GM12878 (cell line): ENCODE data around the gene BAZ2B. TPM values are rescaled to one million over a fixed set of nuclear protein-coding genes. Genes with fewer than 3 reads are reported as not detected.

Experiments
- ATAC-seq: fragments of 200-7000 bp; cut with Tn5 transposase; 3 replicates; pipeline ENCODE4 v1.9.1; 2020; ENCODE audit warnings: mild to moderate bottlenecking, moderate library complexity
- BruUV-seq: library from RNA; stranded (reverse); fragments of 400-500 nt; replicated peaks from 2 replicates; lab custom pipeline; 2021; lab: Mats Ljungman, UMichigan
- CTCF ChIA-PET: fragments of 300-600 bp; sonication (Branson Sonifier 250); formaldehyde crosslinking; extraction: SDS; loops from one replicate; lab custom pipeline; 2021; ENCODE audit warnings: inconsistent platforms; lab: Yijun Ruan, JAX
- POLR2A ChIA-PET: fragments of 350-600 bp; formaldehyde crosslinking; extraction: SDS; loops from one replicate; lab custom pipeline; 2021; ENCODE audit warnings: inconsistent platforms; lab: Charles Lee
- RAD21 ChIA-PET: fragments of 300-600 bp; sonication (Branson Sonifier 250); formaldehyde crosslinking; loops from one replicate; lab custom pipeline; 2023; ENCODE audit warnings: antibody characterized with exemption; ENCODE audit not compliant: unreplicated experiment; lab: Charles Lee
- SMC1A ChIA-PET: fragments of 300-600 bp; sonication (Branson Sonifier 250); formaldehyde crosslinking; loops from one replicate; lab custom pipeline; 2023; ENCODE audit not compliant: unreplicated experiment, uncharacterized antibody; lab: Charles Lee
- DNase-seq: peaks from one replicate; pipeline ENCODE4 v3.0.0-alpha.2; 2011; ENCODE audit warnings: low read depth, low spot score
- FAIRE-seq: peaks from 3 replicates; lab custom pipeline; 2011; peaks lifted over from hg19 to GRCh38; lab: Jason Lieb, UNC
- H2AFZ ChIP-seq: 2 replicates; pipeline ENCODE4 v1.6.0; 2011; ENCODE audit warnings: low read depth, low read length, control low read depth; ENCODE audit not compliant: control insufficient read depth
- H3K27ac ChIP-seq: 2 replicates; pipeline ENCODE4 v1.5.1; 2011; ENCODE audit warnings: control low read depth; ENCODE audit not compliant: control insufficient read depth, insufficient read depth
- H3K27me3 ChIP-seq, 2 experiments: replicated peaks in 1 of 2; 2 replicates each; pipeline versions ENCODE4 v1.6.0 to v1.6.1; 2011; ENCODE audit warnings: low read length in 1 of 2; ENCODE audit not compliant: control insufficient read depth in 2 of 2, insufficient read depth in 2 of 2
- H3K36me3 ChIP-seq, 2 experiments: 2 replicates each; pipeline ENCODE4 v1.5.1; 2011; ENCODE audit warnings: low read length in 1 of 2; ENCODE audit not compliant: control insufficient read depth in 2 of 2, insufficient read depth in 2 of 2
- H3K4me1 ChIP-seq: 2 replicates; pipeline ENCODE4 v1.6.1; 2011; ENCODE audit warnings: mild to moderate bottlenecking, low read length, moderate library complexity, mixed read lengths; ENCODE audit not compliant: control insufficient read depth, insufficient read depth
- H3K4me2 ChIP-seq: 2 replicates; pipeline ENCODE4 v1.6.0; 2011; ENCODE audit warnings: control low read depth; ENCODE audit not compliant: control insufficient read depth, insufficient read depth
- H3K4me3 ChIP-seq: fragments of 200-600 bp; sonication (generic); 2 replicates; pipeline ENCODE4 v1.5.1; 2016
- H3K79me2 ChIP-seq: 2 replicates; pipeline ENCODE4 v1.6.0; 2011; ENCODE audit warnings: low read length; ENCODE audit not compliant: control insufficient read depth, insufficient read depth
- H3K9ac ChIP-seq: 2 replicates; pipeline ENCODE4 v1.8.0; 2011; ENCODE audit warnings: low read length, control low read depth, mixed read lengths; ENCODE audit not compliant: control insufficient read depth, insufficient read depth
- H3K9me3 ChIP-seq: replicated peaks from 3 replicates; pipeline ENCODE4 v1.5.1; 2011; ENCODE audit warnings: mild to moderate bottlenecking, low read length; ENCODE audit not compliant: control insufficient read depth, insufficient read depth
- H4K20me1 ChIP-seq: 2 replicates; pipeline ENCODE4 v1.6.0; 2011; ENCODE audit not compliant: control insufficient read depth, insufficient read depth
- BMI1 ChIP-seq: fragments of 450-650 bp; IDR thresholded peaks from 2 replicates; pipeline ENCODE4 v1.6.1; 2016; ENCODE audit warnings: mild to moderate bottlenecking, moderate library complexity, borderline replicate concordance
- CBFB ChIP-seq: IDR thresholded peaks from 2 replicates; pipeline ENCODE4 v1.6.1; 2016; ENCODE audit warnings: antibody characterized with exemption, low read depth
- FOXK2 ChIP-seq: fragments of 450-650 bp; IDR thresholded peaks from 2 replicates; pipeline ENCODE4 v1.6.1; 2017; ENCODE audit warnings: mild to moderate bottlenecking, moderate library complexity
- HDAC2 ChIP-seq: fragments of 200-600 bp; sonication (generic); IDR thresholded peaks from 2 replicates; pipeline ENCODE4 v1.6.1; 2017
- HDGF ChIP-seq: fragments of 450-650 bp; IDR thresholded peaks from 2 replicates; pipeline ENCODE4 v1.6.1; 2016; ENCODE audit warnings: antibody characterized with exemption
- MXI1 ChIP-seq: fragments of 150-350 bp; IDR thresholded peaks from 2 replicates; pipeline ENCODE4 v1.6.1; 2011; ENCODE audit warnings: low read depth, mild to moderate bottlenecking, inconsistent platforms, low read length, improper control_type of control experiment
- MYC ChIP-seq: IDR thresholded peaks from 2 replicates; pipeline ENCODE4 v1.6.1; 2011; ENCODE audit warnings: mild to moderate bottlenecking, low read length, moderate library complexity, inconsistent platforms; ENCODE audit not compliant: insufficient read depth, insufficient replicate concordance, insufficient read length, severe bottlenecking
- SMAD1 ChIP-seq: fragments of 450-650 bp; IDR thresholded peaks from 2 replicates; pipeline ENCODE4 v1.6.1; 2018; ENCODE audit warnings: mild to moderate bottlenecking, low read depth; ENCODE audit not compliant: partially characterized antibody
- SMAD5 ChIP-seq: IDR thresholded peaks from 2 replicates; pipeline ENCODE4 v1.6.1; 2016; ENCODE audit warnings: antibody characterized with exemption, low read depth
- YBX1 ChIP-seq: fragments of 450-650 bp; IDR thresholded peaks from 2 replicates; pipeline ENCODE4 v1.6.1; 2016; ENCODE audit warnings: antibody characterized with exemption
- ZNF207 ChIP-seq: fragments of 450-650 bp; IDR thresholded peaks from 2 replicates; pipeline ENCODE4 v1.6.1; 2014; ENCODE audit warnings: antibody characterized with exemption, mild to moderate bottlenecking, borderline replicate concordance
- WGBS: methylation state at CpG from one replicate; pipeline ENCODE4 v1.1.6; 2016; ENCODE audit warnings: low lambda C conversion rate; ENCODE audit not compliant: insufficient replicate concordance, insufficient coverage; ENCODE audit errors: missing lambda C conversion rate; 5-methylcytosine and 5-hydroxymethylcytosine counted together
- in situ Hi-C: fragments of 300-500 bp; cut with MboI; formaldehyde crosslinking; loops from 9 replicates; pipeline ENCODE4 v1.14.3; 2018; ENCODE audit warnings: mixed read lengths
- intact Hi-C: fragments of 100-400 bp; cut with micrococcal nuclease; formaldehyde crosslinking; loops from one replicate; pipeline ENCODE4 v1.14.2; 2022; ENCODE audit not compliant: unreplicated experiment
- polyA plus RNA-seq, 11 experiments: library from polyadenylated mRNA; depleted of rRNA in 4 of 11; unstranded in 6 of 11; stranded (reverse) in 5 of 11; fragments of >200 nt; fragmentation: Nextera tagmentation in 4 of 11; fragmentation: Illumina TruSeq in 1 of 11; extraction: Ambion mirVana in 4 of 11; extraction: Trizol in 1 of 11; gene quantifications; 1 replicate in 1 of 11; 2 replicates in 10 of 11; pipeline versions ENCODE4 v1.2.1 to v1.2.3, GENCODE V29; 2011 to 2016; ENCODE audit warnings: inconsistent platforms in 2 of 11, missing spikeins in 2 of 11, low read depth in 1 of 11
- total RNA-seq, 4 experiments: library from RNA; depleted of rRNA in 3 of 4; stranded (reverse); fragments of >200 nt in 3 of 4; fragmentation: Illumina TruSeq in 1 of 4; extraction: Trizol in 1 of 4; gene quantifications; 2 replicates each; pipeline versions ENCODE4 v1.2.1 to v1.2.3, GENCODE V29; 2013 to 2021
- TF ChIP-seq, protein P1 (sequence below): fragments of 150-350 bp; IDR thresholded peaks from 2 replicates; pipeline ENCODE4 v1.6.1; 2014; ENCODE audit warnings: mild to moderate bottlenecking, low read depth, low read length
- TF ChIP-seq, protein P2 (sequence below): IDR thresholded peaks from 2 replicates; pipeline ENCODE4 v1.6.1; 2011; ENCODE audit warnings: low read depth, low read length, improper control_type of control experiment, borderline replicate concordance

BAZ2B gene
- total and polyA plus RNA-seq, 10 of the 15 experiments (the other 5 are each of a cell fraction or from before 2014, with no cell fraction given) = 8.8 to 49.7 (median 24.7) TPM

DNA sequence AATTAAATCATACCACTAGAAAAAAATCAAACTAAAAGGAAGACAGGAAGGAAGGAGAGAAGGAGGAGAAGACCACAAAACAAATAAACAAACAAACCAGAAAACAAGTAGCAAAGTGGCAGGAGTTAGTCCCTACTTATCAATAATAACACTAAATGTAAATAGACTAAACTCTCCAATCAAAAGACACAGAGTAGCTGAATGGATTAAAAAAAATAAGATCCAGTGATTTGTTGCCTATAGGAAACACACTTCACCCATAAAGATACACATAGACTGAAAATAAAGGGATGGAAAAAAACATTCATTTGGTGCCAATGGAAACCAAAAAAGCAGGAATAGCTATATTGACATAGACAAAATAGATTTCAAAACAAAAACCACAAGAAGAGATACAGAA is 23.4 kb upstream of the BAZ2B start:
- Histone ChIP-seq H3K4me2 (no peak overlapping the region), H3K79me2 (no peaks in the 10 kb centered on the region), H3K27me3 (no peaks in the 10 kb centered on the region), H3K27ac (no peak overlapping the region), H3K9me3 (no peaks in the 10 kb centered on the region; the same call in 2 of the 3 replicates), H2AFZ (no peak overlapping the region), H3K36me3 (no peaks in the 10 kb centered on the region), H3K4me1 (no peaks in the 10 kb centered on the region), H3K4me3 (no peak overlapping the region), H4K20me1 (no peaks in the 10 kb centered on the region), H3K9ac (no peak overlapping the region)
- in situ Hi-C loops = no loop called here
- DNase-seq = no peak
- no peak for FAIRE-seq
- ATAC-seq = no peak
- POLR2A ChIA-PET = no interaction called here
- SMC1A ChIA-PET = no interaction called here
- no TSS peak for BruUV-seq
- CTCF ChIA-PET = interaction anchor here (0.7 kb wide), 1 partner anchor 339 kb away, joined by 3 read pairs; no protein-coding TSS in a partner anchor
- RAD21 ChIA-PET = no interaction called here
- intact Hi-C loops = no loop called here
- TF ChIP-seq, protein P1, sequence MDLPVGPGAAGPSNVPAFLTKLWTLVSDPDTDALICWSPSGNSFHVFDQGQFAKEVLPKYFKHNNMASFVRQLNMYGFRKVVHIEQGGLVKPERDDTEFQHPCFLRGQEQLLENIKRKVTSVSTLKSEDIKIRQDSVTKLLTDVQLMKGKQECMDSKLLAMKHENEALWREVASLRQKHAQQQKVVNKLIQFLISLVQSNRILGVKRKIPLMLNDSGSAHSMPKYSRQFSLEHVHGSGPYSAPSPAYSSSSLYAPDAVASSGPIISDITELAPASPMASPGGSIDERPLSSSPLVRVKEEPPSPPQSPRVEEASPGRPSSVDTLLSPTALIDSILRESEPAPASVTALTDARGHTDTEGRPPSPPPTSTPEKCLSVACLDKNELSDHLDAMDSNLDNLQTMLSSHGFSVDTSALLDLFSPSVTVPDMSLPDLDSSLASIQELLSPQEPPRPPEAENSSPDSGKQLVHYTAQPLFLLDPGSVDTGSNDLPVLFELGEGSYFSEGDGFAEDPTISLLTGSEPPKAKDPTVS = no peak

GRCh38 chr2:159639071-159639470 is 22.7 kb upstream of the BAZ2B start:
- H3K4me1 ChIP-seq = no peaks in the 10 kb centered on the region
- H4K20me1 ChIP-seq = no peaks in the 10 kb centered on the region
- ATAC-seq = no peak
- FAIRE-seq = no peak
- no peak overlapping the region for H3K9ac ChIP-seq
- CTCF ChIA-PET = interaction anchor here (0.7 to 1.3 kb wide), 2 partner anchors 69 to 340 kb away, joined by 3 to 4 read pairs; no protein-coding TSS in a partner anchor
- H3K4me2 ChIP-seq = no peak overlapping the region
- SMC1A ChIA-PET = no interaction called here
- in situ Hi-C loops = no loop called here
- 38% methylated on average over 1 of the region's 1 CpG for WGBS
- no peaks in the 10 kb centered on the region; the same call in 2 of the 3 replicates for H3K9me3 ChIP-seq
- H3K36me3 ChIP-seq = no peaks in the 10 kb centered on the region
- no peak for DNase-seq
- intact Hi-C loops = no loop called here
- RAD21 ChIA-PET = no interaction called here
- POLR2A ChIA-PET = no interaction called here
- no peaks in the 10 kb centered on the region for H3K79me2 ChIP-seq
- H2AFZ ChIP-seq = no peak overlapping the region
- no TSS peak for BruUV-seq
- no peaks in the 10 kb centered on the region for H3K27me3 ChIP-seq
- H3K27ac ChIP-seq = no peak overlapping the region
- H3K4me3 ChIP-seq = no peak overlapping the region
- TF ChIP-seq CBFB = no peak
- no peak for TF ChIP-seq BMI1
- no peak for TF ChIP-seq HDAC2
- no peak for TF ChIP-seq MXI1
- TF ChIP-seq, protein P2, sequence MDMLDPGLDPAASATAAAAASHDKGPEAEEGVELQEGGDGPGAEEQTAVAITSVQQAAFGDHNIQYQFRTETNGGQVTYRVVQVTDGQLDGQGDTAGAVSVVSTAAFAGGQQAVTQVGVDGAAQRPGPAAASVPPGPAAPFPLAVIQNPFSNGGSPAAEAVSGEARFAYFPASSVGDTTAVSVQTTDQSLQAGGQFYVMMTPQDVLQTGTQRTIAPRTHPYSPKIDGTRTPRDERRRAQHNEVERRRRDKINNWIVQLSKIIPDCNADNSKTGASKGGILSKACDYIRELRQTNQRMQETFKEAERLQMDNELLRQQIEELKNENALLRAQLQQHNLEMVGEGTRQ = no peak
- no peak for TF ChIP-seq ZNF207
- no peak for TF ChIP-seq SMAD5
- TF ChIP-seq HDGF = no peak
- TF ChIP-seq, protein P1 = no peak
- TF ChIP-seq MYC = no peak
- no peak for TF ChIP-seq YBX1
- no peak for TF ChIP-seq FOXK2
- no peak for TF ChIP-seq SMAD1
